ENCODE data around the gene MPHOSPH9. TPM values are rescaled to one million over a fixed set of nuclear protein-coding genes. Genes with fewer than 3 reads are reported as not detected.
A peak's percentile ranks its signal among the peaks of the same experiment; 100 is the strongest.
"Not testable (repeated sequence)": the region's sequence is repeated elsewhere in the genome, so short reads cannot be mapped to it uniquely, and the experiment has no call there.

Gene MPHOSPH9
- total RNA-seq, 1 donor from 2014 or later, result 62.9 TPM

DNA sequence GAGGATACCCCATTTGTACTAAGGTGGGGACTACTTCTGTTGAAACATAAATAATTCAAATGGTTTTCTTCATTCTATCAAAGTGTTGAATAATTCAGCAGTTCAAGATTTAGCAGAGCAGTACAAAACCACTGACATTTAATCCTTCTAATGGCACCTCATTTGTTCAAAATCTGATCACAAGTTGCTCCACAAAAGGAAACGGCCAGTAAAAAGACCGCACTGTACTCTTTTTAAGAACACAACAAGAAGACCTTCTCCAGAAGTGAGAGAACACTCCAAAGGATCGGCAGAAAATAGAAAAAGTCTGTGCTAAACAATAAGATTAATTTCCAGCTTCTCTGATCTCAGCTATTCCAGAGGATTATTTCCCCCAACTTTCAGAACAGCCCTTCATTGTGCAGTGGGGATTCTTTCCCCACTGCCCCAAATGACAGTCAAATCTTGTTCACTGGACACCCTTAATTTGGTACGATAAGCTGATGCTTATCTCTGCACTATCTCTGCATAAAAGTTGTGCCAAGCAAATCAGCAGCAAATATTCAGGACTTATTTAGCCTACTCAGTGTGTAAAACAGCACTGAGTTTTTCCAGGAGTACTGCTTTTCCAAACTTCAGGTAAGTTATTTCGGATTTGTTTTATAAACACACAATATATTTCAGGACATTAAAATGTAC lies 5.2 kb downstream of the MPHOSPH9 start:
- DNase-seq, result no peak

GRCh38 chr12:123225443-123225842 lies 7.5 kb downstream of the MPHOSPH9 start:
- no peak for DNase-seq

GRCh38 chr12:123223241-123223668 lies 9.7 kb downstream of the MPHOSPH9 start:
- no peak for DNase-seq

DNA sequence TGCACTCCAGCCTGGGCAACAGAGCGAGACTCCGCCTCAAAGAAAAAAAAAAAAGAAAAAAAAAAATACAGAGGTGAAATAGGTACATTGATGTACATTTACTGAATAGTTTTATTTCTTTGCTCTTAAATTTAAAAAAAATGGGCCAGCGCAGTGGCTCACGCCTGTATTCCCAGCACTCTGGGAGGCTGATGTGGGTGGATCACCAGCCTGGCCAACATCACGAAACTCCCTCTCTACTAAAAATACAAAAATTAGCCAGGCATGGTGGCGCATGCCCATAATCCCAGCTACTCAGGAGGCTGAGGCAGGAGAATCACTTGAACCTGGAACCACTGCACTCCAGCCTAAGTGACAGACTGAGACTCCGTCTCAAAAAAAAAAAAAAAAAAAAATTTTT lies 25.1 kb downstream of the MPHOSPH9 start:
- DNase-seq, result not testable (repeated sequence)

DNA sequence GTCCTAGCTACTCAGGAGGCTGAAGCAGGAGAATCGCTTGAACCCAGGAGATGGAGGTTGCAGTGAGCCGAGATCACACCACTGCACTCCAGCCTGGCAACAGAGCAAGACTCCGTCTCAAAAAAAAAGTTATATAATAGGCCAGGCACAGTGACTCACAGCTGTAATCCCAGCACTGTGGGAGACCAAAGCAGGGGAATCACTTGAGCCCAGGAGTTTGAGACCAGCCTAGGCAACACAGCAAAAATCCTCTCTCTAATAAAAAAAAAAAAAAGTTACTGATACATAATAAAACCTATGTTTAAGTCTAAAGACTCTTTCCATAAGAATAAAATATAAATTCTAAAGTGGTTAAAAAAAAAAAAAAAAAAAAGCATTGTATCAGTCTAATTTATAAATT lies 26.1 kb downstream of the MPHOSPH9 start:
- not testable (repeated sequence) for DNase-seq

DNA sequence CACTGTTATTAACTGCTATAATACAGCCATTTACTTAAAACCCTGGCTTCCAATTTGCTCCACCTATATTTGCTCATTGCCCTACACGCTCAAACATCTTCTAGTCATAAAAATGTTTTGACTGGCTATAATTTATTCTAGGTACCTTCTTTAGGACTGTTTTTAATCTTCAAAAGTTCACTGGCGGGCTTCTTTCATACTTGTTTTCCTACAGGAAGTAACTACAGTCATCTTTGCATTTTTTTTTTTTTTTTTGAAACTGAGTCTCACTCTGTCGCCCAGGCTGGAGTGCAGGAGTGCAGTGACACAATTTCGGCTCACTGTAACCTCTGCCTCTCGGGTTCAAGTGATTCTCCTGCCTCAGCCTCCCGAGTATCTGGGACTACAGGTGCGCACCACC lies 32.5 kb downstream of the MPHOSPH9 start:
- DNase-seq, result no peak

GRCh38 chr12:123199936-123200335 lies 33.0 kb downstream of the MPHOSPH9 start:
- peak; percentile 69 for DNase-seq

DNA sequence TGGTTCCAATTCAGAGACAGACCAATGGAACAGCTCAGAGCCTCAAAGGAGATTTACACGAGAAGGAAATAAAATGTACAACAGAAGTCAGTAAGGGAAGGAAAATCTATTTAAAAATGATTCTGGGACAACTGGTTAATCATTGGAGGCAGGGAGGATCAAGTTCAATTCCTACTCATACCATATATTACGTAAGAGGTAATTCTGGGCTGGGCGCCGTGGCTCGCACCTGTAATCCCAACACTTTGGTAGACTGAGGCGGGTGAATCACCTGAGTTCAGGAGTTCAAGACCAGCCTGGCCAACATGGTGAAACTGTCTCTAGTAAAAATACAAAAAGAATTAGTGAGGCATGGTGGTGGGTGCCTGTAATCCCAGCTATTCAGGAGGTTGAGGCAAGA lies 45.3 kb downstream of the MPHOSPH9 start:
- no peak for DNase-seq

DNA sequence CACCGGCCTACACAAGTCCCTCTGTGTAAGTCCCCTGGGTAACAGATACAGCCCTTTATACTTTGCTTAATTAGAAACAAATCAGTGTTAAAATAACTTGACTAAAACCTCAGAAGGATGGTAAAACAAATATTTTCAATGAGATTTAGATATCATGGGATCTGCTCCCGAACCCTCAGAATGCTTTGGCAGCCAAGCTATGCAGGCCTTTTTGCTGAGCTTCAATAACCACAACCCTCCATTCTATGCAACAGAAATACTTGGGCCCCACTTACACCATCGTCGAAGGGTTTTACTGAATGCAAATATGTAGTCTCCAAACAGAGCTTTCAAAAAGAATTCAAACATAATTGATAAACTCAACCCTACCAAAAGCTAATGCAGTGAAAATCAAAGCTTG lies 52.8 kb downstream of the MPHOSPH9 start:
- DNase-seq, result no peak

- no peak for DNase-seq
Measured at GRCh38 chr12:123171967-123172366, 61.0 kb downstream of the MPHOSPH9 start.

DNA sequence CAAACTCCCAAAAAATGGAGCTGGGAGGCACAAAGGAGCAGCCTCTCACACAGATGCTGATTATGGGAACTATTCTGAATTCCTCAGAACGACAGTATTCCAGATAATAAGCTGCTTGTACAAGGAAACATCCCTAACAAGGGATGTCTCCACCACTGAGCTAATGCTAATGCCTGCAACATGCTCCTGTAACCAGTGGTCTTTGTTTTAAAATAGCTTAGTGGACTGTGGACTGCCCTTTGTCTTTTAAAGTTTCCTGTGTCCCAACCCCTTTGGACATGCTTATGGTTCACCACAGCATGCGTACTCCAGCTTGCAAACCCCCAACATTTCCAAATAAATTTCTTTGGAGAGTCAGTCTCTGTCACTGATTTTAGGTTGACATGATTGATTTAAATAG lies 65.6 kb downstream of the MPHOSPH9 start:
- DNase-seq, result no peak

- DNase-seq, result no peak
Measured at GRCh38 chr12:123165537-123165936, 67.4 kb downstream of the MPHOSPH9 start.

- DNase-seq, result no peak
Measured at GRCh38 chr12:123164710-123165261, 68.2 kb downstream of the MPHOSPH9 start.

DNA sequence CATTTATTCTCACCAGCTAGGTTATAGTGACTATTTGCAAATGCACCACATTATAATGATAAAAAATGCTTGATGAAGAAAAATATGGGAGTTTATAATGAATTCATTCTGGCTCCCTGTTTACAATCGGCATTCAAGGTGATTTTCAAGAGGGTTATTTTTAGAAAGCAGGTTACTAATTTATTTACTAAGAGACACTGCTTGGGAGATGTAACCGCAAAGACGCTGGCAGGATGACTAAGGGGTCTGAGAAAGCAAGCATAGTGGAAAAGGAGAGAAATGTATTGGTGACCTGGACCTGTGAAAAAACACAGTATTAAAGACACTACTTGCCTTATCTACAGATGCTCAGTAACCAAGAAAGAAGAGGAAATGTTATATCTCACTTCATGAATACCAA lies 68.7 kb downstream of the MPHOSPH9 start:
- no peak for DNase-seq

GRCh38 chr12:123163227-123163626 lies 69.7 kb downstream of the MPHOSPH9 start:
- peak; percentile 38 for DNase-seq

DNA sequence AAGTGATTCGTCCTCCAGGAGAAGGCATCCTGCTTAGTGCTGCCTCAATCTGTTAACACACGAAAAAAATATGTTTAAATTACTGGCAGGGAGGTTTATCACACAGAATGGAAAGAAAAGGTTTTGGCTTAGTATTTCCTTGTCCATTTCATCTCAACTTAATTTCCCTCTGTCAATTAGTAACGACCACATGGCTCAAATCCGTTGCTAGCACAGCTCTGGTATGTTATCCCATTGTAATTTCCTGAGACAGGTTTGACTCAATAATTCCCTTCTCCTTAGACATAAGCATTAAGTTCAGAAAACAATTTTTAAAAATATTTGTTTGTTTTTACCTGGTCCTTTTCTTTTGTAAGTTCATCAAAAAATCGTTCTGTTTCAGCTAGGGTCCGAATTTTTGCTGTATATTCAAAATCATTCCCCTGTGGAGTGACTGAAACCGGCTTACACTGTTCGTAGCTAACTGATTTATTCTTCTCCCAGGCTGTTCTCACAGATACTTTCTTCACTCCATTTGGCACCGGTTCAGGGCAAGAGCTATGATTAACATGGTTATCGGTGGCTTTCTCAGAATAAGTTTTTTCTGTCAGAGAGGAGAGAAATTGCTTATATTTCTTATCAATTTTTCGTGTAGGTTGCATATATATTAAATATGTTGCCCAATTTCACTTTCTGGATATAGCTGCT lies 72.0 kb downstream of the MPHOSPH9 start:
- no peak for DNase-seq

GRCh38 chr12:123153906-123154305 lies 79.0 kb downstream of the MPHOSPH9 start:
- DNase-seq, result no peak

GRCh38 chr12:123152833-123153232 lies 80.1 kb downstream of the MPHOSPH9 start:
- no peak for DNase-seq

DNA sequence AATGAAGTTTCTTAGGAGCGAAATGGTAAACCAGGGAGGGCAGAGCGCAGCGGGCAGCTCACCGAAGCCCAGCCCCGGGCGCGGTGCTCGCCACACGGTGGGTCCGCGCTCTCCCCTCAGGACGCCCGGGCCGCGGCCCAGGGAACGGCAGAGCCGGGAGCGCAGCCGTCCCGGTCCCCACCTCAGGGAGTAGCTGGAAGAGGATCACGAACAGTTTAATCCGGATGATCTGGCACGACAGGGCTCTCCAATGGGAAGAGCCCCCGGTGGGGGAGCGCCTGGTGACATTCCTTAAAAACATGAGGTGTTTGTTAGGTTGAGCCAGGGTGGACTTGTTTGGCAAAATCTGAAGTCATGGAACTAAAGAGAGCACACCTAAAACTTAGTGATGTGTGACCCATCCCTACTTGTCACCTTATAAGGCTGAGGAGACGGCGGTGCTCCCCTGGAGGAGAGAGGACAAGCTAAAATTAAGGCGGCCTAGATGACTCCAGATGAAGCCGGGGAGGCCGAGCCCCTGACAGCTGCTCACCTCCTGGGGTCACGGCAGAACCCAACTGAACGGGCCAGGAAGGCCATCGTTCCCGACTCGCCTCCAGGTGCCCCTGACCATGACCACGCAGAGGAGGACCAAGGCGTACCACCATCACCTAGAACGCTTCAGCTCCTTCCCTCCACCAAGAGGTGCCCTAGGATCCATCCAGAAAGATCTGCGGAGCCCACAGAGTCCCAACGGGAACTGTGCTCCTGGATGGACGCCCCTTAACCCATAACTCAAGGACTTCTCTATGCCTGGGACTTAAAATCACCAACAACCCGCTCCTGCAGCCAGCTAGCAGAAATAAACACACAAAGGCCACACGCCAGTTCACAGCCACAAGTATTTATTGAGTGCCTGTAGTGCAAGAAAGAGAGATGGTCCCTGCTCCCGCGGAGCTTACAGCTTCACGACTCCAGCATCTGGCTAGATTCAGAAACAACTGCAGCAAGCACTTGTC lies 81.2 kb downstream of the MPHOSPH9 start:
- DNase-seq, result peak; percentile 32

DNA sequence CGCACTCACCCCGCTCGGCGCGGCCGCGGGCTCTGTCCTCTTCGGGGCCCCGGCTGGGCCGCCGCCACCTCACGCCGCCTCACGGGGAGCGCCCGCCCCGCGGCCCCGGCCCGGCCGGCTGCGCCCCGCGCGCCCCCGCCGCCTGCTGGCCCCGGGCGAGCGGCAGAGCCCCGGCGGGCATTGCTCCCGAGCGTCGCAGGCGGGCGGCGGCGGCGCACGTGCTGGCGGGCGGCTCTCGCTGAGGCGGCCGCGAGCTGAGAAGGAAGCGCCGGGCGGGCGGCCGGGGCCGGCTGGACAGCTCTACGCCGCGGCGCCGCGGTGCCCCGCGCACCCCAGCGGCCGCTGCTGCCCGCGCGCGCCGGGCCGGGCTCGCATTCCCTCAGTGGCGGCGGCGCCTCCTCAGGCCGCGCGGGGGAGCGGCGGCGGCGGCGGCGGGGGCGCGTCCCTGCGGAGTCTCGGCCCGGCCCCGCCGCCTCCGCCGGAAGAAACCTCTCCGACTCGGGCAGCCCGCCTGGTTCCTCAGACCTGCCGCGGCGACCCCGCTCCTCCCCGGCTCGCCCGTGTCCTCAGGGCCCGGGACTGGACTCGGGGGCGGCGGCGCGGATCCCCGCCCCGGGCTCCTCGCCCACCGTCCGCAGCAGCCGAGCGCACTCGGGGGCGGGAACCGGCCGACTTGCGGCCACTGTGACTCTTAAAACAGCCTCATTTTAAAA lies 82.0 kb downstream of the MPHOSPH9 start, which contains the start of gene PITPNM2:
Gene PITPNM2 (minus strand): TSS at position 347 of the 713 bp plus-strand sequence. CDS start 116,500 bp downstream, outside the sequence.
- DNase-seq, result peak; percentile 80

DNA sequence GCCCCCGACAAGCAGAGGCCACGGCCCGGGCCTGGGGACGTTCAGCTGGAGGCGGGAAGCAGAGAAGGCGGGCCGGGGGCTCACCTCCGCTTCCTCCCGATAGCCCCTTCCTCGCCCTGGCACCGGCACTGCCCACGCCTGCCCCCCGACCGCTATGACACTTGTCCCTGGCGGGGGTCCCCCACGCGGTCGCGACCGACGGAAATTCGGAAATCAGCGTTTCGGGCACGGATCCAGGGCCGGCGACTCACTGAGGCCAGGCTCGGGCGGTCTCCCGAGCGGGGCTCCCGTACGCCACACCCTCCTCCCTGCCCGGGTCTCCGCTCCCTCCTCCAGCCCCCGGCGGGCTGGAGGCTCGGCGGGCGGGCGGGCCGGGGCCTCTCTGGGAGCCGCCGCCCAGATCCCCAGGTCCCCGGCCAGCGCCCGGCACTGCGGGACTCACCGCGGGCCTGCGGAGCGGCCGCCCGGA lies 82.6 kb downstream of the MPHOSPH9 start:
- peak; percentile 42 for DNase-seq

Measured in tongue (tissue), 2 donors.